ENCODE results near the gene CD47. TPM values are rescaled to one million over a fixed set of nuclear protein-coding genes. Genes with fewer than 3 reads are reported as not detected.

CD47 gene
- total and polyA plus RNA-seq, 2 of the 13 experiments (the other 11 are each of a cell fraction or from before 2014, with no cell fraction given): 3.3 to 6.5 TPM

GRCh38 chr3:108114423-108115065 is 23.7 kb upstream of the CD47 start:
- Histone ChIP-seq H3K27me3 (ENCODE audit: control insufficient read depth in 1 of 2, insufficient read depth in 2 of 2, low read length in 2 of 2) (peaks cover 1 to 3% of the 10 kb centered on the region in 2 experiments; a peak in 2 of 5 replicates), H2AFZ (ENCODE audit: low read length) (no peak overlapping the region), H3K36me3 (replicated peaks in 1 of 2; ENCODE audit: control insufficient read depth in 1 of 2, insufficient read depth in 2 of 2, low read length in 2 of 2) (no peaks in the 10 kb centered on the region), H3K9me3 (ENCODE audit: low read length) (no peaks in the 10 kb centered on the region), H3K9ac (ENCODE audit: insufficient read depth, low read depth, low read length) (no peak overlapping the region), H3K4me3 (replicated peaks in 1 of 3; ENCODE audit: insufficient read depth in 1 of 3, low read depth in 2 of 3, low read length in 3 of 3) (no peak overlapping the region), H4K20me1 (ENCODE audit: insufficient read depth, low read length) (no peaks in the 10 kb centered on the region), H3K79me2 (ENCODE audit: insufficient read depth, low read length) (no peaks in the 10 kb centered on the region), H3K4me1 (ENCODE audit: insufficient read depth, low read length) (no peaks in the 10 kb centered on the region), H3K27ac (ENCODE audit: extremely low read length, insufficient read depth, low read length) (no peak overlapping the region), H3K4me2 (ENCODE audit: low read depth, low read length) (no peak overlapping the region)
- DNase-seq (ENCODE audit: low spot score): no peak
- CTCF ChIA-PET (ENCODE audit: low intra/inter-chr PET ratio, low total read pairs): no interaction called here
- POLR2A ChIA-PET: no interaction called here
- WGBS (ENCODE audit: low lambda C conversion rate): 61% methylated on average over 16 of the region's 16 CpGs
- ATAC-seq: no peak
- intact Hi-C loops (cut with micrococcal nuclease; ENCODE audit: unreplicated experiment) (no loop called here), in situ Hi-C loops (cut with HindIII; ENCODE audit: extremely low pct_ligation_motif_present, low pct_unique_long_range_greater_than_20kb) (no loop called here)
- no peak for TF ChIP-seq STAT5B (CRISPR knock-in tag; IDR thresholded peaks at IDR 0.05)
- TF ChIP-seq KDM1A (CRISPR knock-in tag; IDR thresholded peaks at IDR 0.05): no peak
- TF ChIP-seq ZNF451 (CRISPR knock-in tag; IDR thresholded peaks at IDR 0.05): no peak
- no TSS peak for BruUV-seq (replicated peaks)
- FAIRE-seq: no peak

GRCh38 chr3:108113975-108114374 is 23.1 kb upstream of the CD47 start:
- no peaks in the 10 kb centered on the region for H3K36me3 ChIP-seq (replicated peaks in 1 of 2; ENCODE audit: control insufficient read depth in 1 of 2, insufficient read depth in 2 of 2, low read length in 2 of 2)
- no peak for FAIRE-seq
- 41% methylated on average over 5 of the region's 15 CpGs for WGBS (ENCODE audit: low lambda C conversion rate)
- POLR2A ChIA-PET: no interaction called here
- H3K9me3 ChIP-seq (ENCODE audit: low read length): no peaks in the 10 kb centered on the region
- DNase-seq (ENCODE audit: low spot score): no peak
- TF ChIP-seq ZNF317 (CRISPR knock-in tag; IDR thresholded peaks at IDR 0.05) (no peak), PAXIP1 (CRISPR knock-in tag; conservative IDR thresholded peaks at IDR 0.05) (no peak), THAP7 (CRISPR knock-in tag; IDR thresholded peaks at IDR 0.05) (no peak)
- CTCF ChIA-PET (ENCODE audit: low intra/inter-chr PET ratio, low total read pairs): no interaction called here
- BruUV-seq (replicated peaks): no TSS peak
- H3K4me2 ChIP-seq (ENCODE audit: low read depth, low read length): no peak overlapping the region
- no peaks in the 10 kb centered on the region for H3K79me2 ChIP-seq (ENCODE audit: insufficient read depth, low read length)
- intact Hi-C loops (cut with micrococcal nuclease; ENCODE audit: unreplicated experiment): no loop called here
- H2AFZ ChIP-seq (ENCODE audit: low read length): no peak overlapping the region
- in situ Hi-C loops (cut with HindIII; ENCODE audit: extremely low pct_ligation_motif_present, low pct_unique_long_range_greater_than_20kb): no loop called here
- no peak overlapping the region for H3K9ac ChIP-seq (ENCODE audit: insufficient read depth, low read depth, low read length)
- H3K4me1 ChIP-seq (ENCODE audit: insufficient read depth, low read length): no peaks in the 10 kb centered on the region
- H3K4me3 ChIP-seq (replicated peaks in 1 of 3; ENCODE audit: insufficient read depth in 1 of 3, low read depth in 2 of 3, low read length in 3 of 3): no peak overlapping the region
- H3K27ac ChIP-seq (ENCODE audit: extremely low read length, insufficient read depth, low read length): no peak overlapping the region
- H4K20me1 ChIP-seq (ENCODE audit: insufficient read depth, low read length): no peaks in the 10 kb centered on the region
- no peak for ATAC-seq
- H3K27me3 ChIP-seq (ENCODE audit: control insufficient read depth in 1 of 2, insufficient read depth in 2 of 2, low read length in 2 of 2): peaks cover 1 to 3% of the 10 kb centered on the region in 2 experiments; a peak in 2 of 5 replicates
